ENCODE results near the gene KLHDC9. TPM values are rescaled to one million over a fixed set of nuclear protein-coding genes. Genes with fewer than 3 reads are reported as not detected.

Gene KLHDC9
- total and polyA plus RNA-seq, 9 of the 15 experiments (the other 6 are each of a cell fraction or from before 2014, with no cell fraction given): not detected

DNA sequence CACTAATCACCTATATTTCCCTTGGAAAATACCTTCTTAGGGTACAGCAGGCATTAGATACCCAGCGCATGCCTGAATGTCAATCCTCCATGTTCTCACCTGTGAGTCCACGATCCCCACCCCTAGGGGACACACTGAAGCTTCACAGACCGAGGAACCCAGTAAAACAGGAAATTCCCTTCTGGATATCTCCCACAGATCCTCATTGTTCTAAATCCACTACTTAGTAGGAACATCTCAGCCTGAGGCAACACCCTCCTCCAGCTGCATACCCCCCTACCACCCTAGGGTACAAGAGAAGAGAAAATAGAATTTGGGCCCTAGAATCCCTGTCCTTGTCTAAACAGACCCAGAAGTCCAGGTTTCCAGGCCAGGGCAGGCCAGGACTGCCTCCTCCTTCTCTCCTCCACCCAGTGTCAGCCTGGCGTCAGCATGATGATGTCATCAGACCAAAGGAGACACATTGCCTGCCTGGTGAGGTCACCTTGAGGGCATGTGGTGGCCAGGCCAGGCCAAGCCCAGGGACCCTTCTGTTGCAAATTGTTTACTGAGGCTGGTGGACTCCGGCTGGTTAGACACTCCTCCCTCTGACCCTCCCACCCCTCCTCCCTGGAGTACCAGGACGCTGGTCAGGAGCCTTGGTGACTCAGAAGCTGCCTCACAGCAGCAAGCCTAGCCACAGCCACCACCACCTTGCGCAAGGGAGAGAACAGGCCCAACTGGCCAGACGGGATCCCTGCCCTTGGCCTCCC is 15.0 kb upstream of the KLHDC9 start (continued):
- TF ChIP-seq HMGN3 (IDR thresholded peaks at IDR 0.05; ENCODE audit: borderline replicate concordance, extremely low read depth, insufficient read length, low read depth, low read length) (no peak), OTX1 (CRISPR knock-in tag; IDR thresholded peaks at IDR 0.05) (no peak), L3MBTL2 (IDR thresholded peaks at IDR 0.05) (peak; percentile 61; the same call in 1 of the 2 replicates), BCL6 (CRISPR knock-in tag; IDR thresholded peaks at IDR 0.05) (no peak), NFATC3 (IDR thresholded peaks at IDR 0.05) (no peak), TEAD1 (CRISPR knock-in tag; IDR thresholded peaks at IDR 0.05) (no peak), HDAC2 (IDR thresholded peaks at IDR 0.05) (peak; percentile 15; the same call in 1 of the 2 replicates), MAFF (IDR thresholded peaks at IDR 0.05; ENCODE audit: low read length) (no peak), CEBPB (tag; IDR thresholded peaks at IDR 0.05) (peak; percentile 96), CAMTA2 (CRISPR knock-in tag; conservative IDR thresholded peaks at IDR 0.05) (no peak), MTA3 (IDR thresholded peaks at IDR 0.05; ENCODE audit: borderline replicate concordance) (peak; percentile 59; the same call in 1 of the 2 replicates), ZZZ3 (IDR thresholded peaks at IDR 0.05) (no peak), SNIP1 (IDR thresholded peaks at IDR 0.05; ENCODE audit: low read depth) (no peak), SMAD4 (CRISPR knock-in tag; conservative IDR thresholded peaks at IDR 0.05) (peak; percentile 67; the same call in 1 of the 2 replicates), POLR2B (IDR thresholded peaks at IDR 0.05; ENCODE audit: low read depth, partially characterized antibody) (no peak), JUNB (CRISPR knock-in tag; conservative IDR thresholded peaks at IDR 0.05) (peak; percentile 61; the same call in 1 of the 2 replicates), SMAD1 (IDR thresholded peaks at IDR 0.05; ENCODE audit: low read depth, low read length, partially characterized antibody) (no peak), CBX1 (IDR thresholded peaks at IDR 0.05; ENCODE audit: low read depth) (no peak), ZNF696 (CRISPR knock-in tag; conservative IDR thresholded peaks at IDR 0.05) (no peak), MCM5 (IDR thresholded peaks at IDR 0.05; ENCODE audit: low read depth) (no peak)
- TF ChIP-seq, protein P1, sequence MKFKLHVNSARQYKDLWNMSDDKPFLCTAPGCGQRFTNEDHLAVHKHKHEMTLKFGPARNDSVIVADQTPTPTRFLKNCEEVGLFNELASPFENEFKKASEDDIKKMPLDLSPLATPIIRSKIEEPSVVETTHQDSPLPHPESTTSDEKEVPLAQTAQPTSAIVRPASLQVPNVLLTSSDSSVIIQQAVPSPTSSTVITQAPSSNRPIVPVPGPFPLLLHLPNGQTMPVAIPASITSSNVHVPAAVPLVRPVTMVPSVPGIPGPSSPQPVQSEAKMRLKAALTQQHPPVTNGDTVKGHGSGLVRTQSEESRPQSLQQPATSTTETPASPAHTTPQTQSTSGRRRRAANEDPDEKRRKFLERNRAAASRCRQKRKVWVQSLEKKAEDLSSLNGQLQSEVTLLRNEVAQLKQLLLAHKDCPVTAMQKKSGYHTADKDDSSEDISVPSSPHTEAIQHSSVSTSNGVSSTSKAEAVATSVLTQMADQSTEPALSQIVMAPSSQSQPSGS (CRISPR knock-in tag; IDR thresholded peaks at IDR 0.05): peak; percentile 88
- TF ChIP-seq, protein P2, sequence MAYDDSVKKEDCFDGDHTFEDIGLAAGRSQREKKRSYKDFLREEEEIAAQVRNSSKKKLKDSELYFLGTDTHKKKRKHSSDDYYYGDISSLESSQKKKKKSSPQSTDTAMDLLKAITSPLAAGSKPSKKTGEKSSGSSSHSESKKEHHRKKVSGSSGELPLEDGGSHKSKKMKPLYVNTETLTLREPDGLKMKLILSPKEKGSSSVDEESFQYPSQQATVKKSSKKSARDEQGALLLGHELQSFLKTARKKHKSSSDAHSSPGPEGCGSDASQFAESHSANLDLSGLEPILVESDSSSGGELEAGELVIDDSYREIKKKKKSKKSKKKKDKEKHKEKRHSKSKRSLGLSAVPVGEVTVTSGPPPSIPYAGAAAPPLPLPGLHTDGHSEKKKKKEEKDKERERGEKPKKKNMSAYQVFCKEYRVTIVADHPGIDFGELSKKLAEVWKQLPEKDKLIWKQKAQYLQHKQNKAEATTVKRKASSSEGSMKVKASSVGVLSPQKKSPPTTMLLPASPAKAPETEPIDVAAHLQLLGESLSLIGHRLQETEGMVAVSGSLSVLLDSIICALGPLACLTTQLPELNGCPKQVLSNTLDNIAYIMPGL (CRISPR knock-in tag; IDR thresholded peaks at IDR 0.05): no peak
- TF ChIP-seq, protein P3, sequence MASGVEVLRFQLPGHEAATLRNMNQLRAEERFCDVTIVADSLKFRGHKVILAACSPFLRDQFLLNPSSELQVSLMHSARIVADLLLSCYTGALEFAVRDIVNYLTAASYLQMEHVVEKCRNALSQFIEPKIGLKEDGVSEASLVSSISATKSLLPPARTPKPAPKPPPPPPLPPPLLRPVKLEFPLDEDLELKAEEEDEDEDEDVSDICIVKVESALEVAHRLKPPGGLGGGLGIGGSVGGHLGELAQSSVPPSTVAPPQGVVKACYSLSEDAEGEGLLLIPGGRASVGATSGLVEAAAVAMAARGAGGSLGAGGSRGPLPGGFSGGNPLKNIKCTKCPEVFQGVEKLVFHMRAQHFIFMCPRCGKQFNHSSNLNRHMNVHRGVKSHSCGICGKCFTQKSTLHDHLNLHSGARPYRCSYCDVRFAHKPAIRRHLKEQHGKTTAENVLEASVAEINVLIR (CRISPR knock-in tag; IDR thresholded peaks at IDR 0.05): peak; percentile 66
- TF ChIP-seq, protein P4, sequence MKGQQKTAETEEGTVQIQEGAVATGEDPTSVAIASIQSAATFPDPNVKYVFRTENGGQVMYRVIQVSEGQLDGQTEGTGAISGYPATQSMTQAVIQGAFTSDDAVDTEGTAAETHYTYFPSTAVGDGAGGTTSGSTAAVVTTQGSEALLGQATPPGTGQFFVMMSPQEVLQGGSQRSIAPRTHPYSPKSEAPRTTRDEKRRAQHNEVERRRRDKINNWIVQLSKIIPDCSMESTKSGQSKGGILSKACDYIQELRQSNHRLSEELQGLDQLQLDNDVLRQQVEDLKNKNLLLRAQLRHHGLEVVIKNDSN (CRISPR knock-in tag; IDR thresholded peaks at IDR 0.05): peak; percentile 35; the same call in 1 of the 2 replicates

Data from K562 (cell line).